HG02852 (cell line): ENCODE measurements around the gene TMEM191C.
"Not testable (repeated sequence)": the region's sequence is repeated elsewhere in the genome, so short reads cannot be mapped to it uniquely, and the experiment has no call there.

Experiments used
- ATAC-seq: cut with Tn5 transposase; IDR thresholded peaks from one replicate; pipeline ENCODE4 v1.9.1; 2021; ENCODE audit warnings: mild to moderate bottlenecking, moderate library complexity; ENCODE audit not compliant: unreplicated experiment

TMEM191C gene

DNA sequence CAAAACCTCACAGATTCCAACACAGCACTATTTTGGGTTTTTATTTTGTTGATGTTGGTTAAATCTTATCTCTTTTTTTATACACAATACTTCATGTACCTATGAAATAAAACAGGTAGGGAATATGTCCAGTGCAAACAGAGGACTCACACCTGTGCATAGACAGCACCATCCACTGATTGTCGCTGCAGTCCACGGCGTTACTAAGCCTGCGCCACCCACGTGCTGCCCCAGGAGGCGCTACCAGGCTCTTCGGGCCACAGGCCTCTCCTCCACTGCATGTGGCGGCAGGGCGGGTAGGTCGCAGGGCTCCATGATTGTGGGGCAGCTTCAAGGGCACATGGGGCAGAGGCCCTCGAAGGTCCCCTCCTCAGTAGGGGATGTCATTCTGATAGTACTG lies 5.8 kb downstream of the TMEM191C start:
- ATAC-seq = not testable (repeated sequence)

- not testable (repeated sequence) for ATAC-seq
Observed at GRCh38 chr22:21473664-21474063, 6.5 kb downstream of the TMEM191C start.

GRCh38 chr22:21484039-21484438 lies 16.9 kb downstream of the TMEM191C start:
- ATAC-seq = not testable (repeated sequence)

DNA sequence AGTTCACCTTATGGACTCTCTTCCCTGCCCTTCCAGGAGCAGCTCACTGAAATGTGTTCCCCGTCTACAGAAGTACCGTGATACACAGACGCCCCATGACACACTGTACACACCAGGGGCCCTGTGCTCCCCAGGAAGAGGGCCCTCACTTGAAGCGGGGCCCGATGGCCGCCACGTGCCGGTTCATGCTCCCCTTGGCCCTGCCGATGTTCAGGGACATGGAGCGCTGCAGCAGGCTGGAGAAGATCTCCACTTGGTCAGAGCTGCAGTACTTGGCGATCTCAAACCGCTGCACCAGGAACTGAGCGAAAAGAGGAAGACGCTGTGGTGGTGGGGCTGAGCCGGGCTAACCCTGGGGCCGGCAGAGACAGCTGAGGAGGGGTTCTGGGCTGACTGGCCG lies 20.5 kb downstream of the TMEM191C start:
- not testable (repeated sequence) for ATAC-seq

DNA sequence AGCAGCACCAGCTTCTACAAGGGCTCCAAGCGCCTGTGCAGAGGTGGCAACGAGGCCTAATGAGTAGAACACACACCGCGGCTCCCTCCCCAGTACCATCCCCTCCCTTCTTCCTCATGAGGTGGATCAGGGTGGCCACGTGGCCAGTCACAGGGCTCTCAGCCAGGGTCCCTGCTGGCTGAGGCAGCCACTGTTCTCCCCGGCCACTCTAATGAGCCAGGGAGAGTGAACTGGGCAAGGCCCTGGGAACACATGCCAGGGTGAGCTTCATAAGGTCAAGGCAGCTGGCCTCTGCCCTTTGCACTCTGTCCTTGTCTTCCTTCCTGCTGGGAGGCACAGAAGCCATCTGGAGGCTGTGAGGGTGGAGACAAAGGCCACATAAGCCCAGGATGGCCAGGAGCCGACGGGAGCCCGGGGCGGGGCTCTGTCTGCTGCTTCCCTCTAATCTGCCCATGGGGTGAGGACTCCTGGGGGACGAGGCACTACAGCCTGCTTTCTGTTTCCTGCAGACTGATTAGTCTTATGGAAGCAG lies 22.0 kb downstream of the TMEM191C start:
- not testable (repeated sequence) for ATAC-seq

GRCh38 chr22:21490556-21490955 lies 23.4 kb downstream of the TMEM191C start:
- ATAC-seq = not testable (repeated sequence)

DNA sequence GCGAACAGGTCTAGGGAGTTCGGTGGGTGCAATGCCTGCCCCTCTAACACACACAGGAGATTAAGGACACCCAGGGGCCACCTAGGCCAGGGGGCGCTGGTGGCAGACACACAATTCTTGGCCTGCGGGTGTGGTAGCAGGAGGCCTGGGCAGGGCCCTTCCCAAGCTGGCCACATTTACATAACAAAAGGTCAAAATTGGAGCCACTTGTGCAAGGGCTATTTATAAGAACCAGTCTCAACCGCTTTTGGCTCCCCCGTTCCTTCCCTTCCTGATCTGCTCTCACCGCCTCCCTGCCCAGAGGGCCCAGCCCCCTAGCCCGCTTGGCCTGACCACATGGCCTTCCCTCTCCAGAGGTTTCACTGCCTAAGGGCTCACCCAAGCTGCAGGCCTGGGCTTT lies 25.1 kb downstream of the TMEM191C start:
- not testable (repeated sequence) for ATAC-seq

- not testable (repeated sequence) for ATAC-seq
Observed at GRCh38 chr22:21493789-21494782, 26.9 kb downstream of the TMEM191C start.

GRCh38 chr22:21497984-21498383 lies 30.8 kb downstream of the TMEM191C start:
- ATAC-seq = not testable (repeated sequence)

- ATAC-seq = not testable (repeated sequence)
Observed at GRCh38 chr22:21498489-21498888, 31.3 kb downstream of the TMEM191C start.

DNA sequence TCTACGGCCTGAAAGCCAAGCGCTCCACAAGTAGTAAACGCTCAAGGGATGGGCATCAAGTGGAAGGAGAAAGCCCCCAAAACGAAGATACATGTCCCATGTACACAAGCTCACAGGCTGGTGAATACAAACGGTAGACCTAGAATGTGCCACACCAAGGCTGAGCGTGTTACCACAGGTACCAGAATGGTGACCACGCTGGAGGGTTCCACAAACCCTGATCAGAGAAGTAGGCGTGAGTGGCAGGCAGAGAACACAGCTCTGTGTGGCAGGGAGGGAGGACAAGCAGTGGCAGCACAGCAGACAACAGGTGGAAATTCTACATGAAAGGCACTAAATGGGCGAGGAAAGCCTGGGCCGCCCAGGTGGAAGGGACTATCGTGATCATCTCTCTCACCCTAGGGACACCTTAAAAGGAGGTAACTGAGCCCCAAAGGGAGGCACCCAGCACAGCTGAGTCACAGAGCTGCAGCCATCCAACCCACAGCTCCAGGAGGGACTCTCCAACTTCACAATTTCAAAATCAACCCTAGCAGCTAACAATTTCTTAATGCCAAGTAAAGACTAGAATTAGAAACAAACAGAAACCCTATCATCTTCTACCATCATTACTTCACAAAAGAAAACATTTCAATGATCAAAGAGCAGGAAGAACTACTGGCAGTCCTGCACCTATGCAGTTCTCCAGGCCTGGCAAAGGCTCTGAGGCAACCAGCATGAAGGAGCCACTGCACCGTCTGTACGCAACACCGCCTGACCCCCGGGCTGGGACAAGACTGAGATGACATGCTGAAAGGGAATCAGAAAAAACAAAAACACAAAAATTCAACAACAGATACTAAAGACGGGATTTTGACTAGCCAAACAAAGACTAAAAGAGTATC lies 32.7 kb downstream of the TMEM191C start:
- ATAC-seq = not testable (repeated sequence)

DNA sequence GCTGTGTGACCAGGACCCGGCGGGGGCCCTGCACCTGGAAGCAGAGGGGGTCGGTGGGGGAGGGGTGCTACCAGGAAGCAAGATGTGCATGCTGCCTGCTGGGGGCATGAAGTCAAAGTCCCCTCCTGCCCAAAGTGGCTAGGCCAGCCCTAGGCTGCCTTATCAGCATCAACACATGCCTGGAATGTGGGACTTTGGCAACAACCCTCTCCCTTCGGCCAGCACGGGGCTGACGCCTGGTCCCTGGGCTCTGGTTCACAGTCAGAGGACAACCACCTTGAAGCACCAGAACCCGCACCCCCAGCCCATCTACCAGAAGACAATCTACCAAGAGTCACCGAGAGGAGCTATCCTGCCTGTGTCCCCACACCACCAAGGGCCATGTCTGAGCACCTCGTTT lies 43.2 kb downstream of the TMEM191C start:
- not testable (repeated sequence) for ATAC-seq

- ATAC-seq = not testable (repeated sequence)
Observed at GRCh38 chr22:21512022-21512421, 44.8 kb downstream of the TMEM191C start.

GRCh38 chr22:21514117-21514516 lies 46.9 kb downstream of the TMEM191C start:
- not testable (repeated sequence) for ATAC-seq

GRCh38 chr22:21515234-21515633 lies 48.0 kb downstream of the TMEM191C start:
- ATAC-seq = not testable (repeated sequence)

DNA sequence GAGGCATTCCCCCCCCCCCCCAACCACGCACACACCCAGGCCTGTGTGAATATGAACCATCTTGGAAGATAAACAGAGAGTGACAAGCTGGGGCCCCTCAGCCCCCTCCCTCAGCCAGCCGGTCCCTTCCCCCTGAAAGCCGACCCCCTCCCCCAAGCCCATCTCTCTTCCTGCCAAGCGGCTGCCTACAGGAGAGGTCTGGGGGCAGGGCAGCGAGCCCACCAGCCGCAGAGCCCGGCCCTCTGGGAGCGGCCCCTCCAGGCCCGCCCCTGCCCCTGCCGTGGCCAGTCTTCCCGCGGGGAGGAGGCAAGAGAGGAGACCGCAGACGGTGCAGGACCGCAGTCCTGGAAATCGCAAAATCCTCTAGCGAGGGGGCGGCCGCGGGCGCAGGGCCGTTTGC lies 49.3 kb downstream of the TMEM191C start:
- ATAC-seq = not testable (repeated sequence)

DNA sequence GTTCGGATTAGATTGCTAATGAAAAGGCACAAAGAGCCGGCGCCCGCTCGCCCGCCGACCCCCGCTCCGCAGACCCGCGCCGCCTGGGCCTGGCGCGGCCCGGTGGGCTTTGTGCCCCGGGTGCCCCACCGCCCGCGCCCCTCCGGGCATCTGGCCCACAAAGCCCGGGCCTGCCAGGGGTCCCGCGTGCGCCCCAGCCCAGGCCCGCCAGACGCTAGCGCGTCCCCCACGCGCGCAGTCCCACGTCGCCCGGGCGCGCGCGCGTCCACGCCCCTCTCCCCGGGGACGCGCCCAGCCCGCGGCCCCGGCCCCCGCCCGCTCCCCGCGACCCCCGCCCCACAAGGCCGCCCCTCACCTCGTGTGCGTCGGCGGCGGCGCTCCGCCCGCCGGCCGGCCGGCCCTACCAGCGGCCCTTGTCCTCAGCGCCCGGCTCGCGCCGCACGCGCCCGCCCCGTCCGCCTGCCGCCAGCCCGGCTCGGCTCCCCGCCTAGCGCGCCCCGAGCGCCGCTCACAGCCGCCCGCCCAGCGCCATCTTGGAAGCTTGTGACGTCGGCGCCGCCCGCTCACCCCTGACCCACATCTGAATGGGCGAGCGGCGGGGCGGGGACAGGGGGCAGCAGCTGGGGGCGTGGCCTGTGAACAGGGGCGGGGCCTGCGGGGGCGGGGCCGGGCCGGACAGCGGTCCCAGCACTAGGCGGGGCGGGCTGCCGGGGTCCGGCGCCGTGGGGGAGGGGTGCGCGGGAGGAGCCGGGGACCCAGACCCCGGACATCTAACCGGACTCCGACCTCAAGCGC lies 50.0 kb downstream of the TMEM191C start:
- peak; percentile 86 for ATAC-seq
